ENCODE measurements around the gene IL15RA. TPM values are rescaled to one million over a fixed set of nuclear protein-coding genes. Genes with fewer than 3 reads are reported as not detected.

IL15RA gene
- total and polyA plus RNA-seq, 4 donors = 0.81 to 2.1 (median 0.87) TPM

DNA sequence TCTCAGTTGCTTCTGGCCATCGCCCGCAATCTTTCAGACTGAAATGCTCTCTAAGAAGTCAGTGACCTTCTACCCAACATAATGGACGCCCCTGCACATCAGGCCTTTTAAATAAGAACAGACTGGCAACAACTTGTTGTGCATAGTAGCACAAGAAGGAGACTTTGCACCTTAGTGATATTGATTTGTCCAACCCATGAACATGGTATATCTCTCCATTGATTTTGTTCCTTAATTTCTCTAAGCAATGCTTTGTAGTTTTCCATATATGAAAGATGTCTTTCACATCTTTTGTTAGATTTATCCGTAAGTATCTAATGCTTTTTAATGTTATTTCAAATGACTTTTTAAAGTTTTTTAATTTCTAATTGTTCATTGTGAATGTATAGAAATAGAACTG is 4.3 kb downstream of the IL15RA start:
- H3K27ac ChIP-seq (ENCODE audit: low read depth, low read length) = no peak overlapping the region
- no peak for DNase-seq (ENCODE audit: low read depth in 4 of 6, low spot score in 6 of 6)
- H3K4me3 ChIP-seq (ENCODE audit: low read depth, low read length) = no peak overlapping the region
- H3K36me3 ChIP-seq (ENCODE audit: control insufficient read depth, insufficient read depth, low read length) = no peaks in the 10 kb centered on the region
- no peaks in the 10 kb centered on the region for H3K9me3 ChIP-seq (ENCODE audit: control insufficient read depth, insufficient read depth, low read length)
- peaks cover 19% of the 10 kb centered on the region for H3K27me3 ChIP-seq (ENCODE audit: control insufficient read depth, insufficient read depth, low read length)
- peaks cover 7% of the 10 kb centered on the region for H3K4me1 ChIP-seq (ENCODE audit: control insufficient read depth, insufficient read depth, low read length)
- 100% methylated on average over 2 of the region's 4 CpGs for WGBS (ENCODE audit: insufficient coverage)

GRCh38 chr10:5971886-5972285 is 5.5 kb downstream of the IL15RA start:
- no peak for DNase-seq (ENCODE audit: low read depth in 4 of 6, low spot score in 6 of 6)
- H3K27me3 ChIP-seq (ENCODE audit: control insufficient read depth, insufficient read depth, low read length) = peaks cover 13% of the 10 kb centered on the region
- H3K4me1 ChIP-seq (ENCODE audit: control insufficient read depth, insufficient read depth, low read length) = peaks cover 4% of the 10 kb centered on the region
- WGBS (ENCODE audit: insufficient coverage) = 81% methylated on average over 3 of the region's 4 CpGs
- H3K9me3 ChIP-seq (ENCODE audit: control insufficient read depth, insufficient read depth, low read length) = no peaks in the 10 kb centered on the region
- H3K36me3 ChIP-seq (ENCODE audit: control insufficient read depth, insufficient read depth, low read length) = no peaks in the 10 kb centered on the region
- no peak overlapping the region for H3K4me3 ChIP-seq (ENCODE audit: low read depth, low read length)
- no peak overlapping the region for H3K27ac ChIP-seq (ENCODE audit: low read depth, low read length)

DNA sequence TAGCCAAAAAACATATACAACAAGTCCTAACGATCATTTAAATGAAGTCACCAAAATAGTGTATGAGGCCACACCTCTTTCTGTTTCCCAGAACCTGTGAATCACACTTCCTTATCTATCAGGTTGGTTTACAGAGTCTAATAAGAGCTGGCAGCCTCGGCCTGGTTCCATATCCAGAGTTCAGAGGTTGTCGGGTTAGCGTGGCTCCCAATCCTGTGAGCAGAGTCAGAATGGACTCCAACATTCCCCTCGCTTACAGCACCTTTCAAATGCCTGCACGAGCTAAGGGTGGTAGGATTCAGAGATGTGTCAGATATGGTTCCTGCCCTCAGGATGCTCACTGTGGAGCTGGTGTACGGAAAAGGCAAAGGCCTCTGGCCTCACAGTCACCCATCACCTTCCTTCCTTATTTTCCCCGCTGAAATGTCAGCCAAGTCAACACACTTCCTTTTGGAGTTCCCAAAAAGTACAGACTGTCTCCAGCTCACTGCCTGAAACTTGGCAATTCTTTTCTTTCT is 6.0 kb downstream of the IL15RA start:
- DNase-seq (ENCODE audit: low read depth in 4 of 6, low spot score in 6 of 6) = no peak
- no peak overlapping the region for H3K27ac ChIP-seq (ENCODE audit: low read depth, low read length)

DNA sequence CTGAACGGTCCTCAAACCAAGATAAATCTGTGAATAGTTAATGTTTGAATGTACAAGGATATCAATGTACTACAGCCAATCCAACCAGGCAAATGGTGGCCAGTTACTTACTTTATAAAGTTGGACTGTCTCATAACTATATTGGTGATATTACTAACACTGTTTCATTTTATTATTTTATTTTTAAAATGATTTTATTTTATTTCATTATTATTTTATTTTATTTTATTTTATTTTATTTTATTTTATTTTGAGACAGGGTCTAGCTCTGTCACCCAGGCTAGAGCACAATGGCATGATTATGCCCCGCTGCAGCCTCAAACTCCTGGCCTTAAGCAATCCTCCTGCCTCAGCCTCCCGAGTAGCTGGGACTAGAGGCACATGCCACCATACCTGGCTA is 6.8 kb downstream of the IL15RA start:
- H3K27me3 ChIP-seq (ENCODE audit: control insufficient read depth, insufficient read depth, low read length) = peaks cover 2% of the 10 kb centered on the region
- no peak overlapping the region for H3K27ac ChIP-seq (ENCODE audit: low read depth, low read length)
- no peak for DNase-seq (ENCODE audit: low read depth in 4 of 6, low spot score in 6 of 6)
- H3K9me3 ChIP-seq (ENCODE audit: control insufficient read depth, insufficient read depth, low read length) = no peaks in the 10 kb centered on the region
- no peaks in the 10 kb centered on the region for H3K36me3 ChIP-seq (ENCODE audit: control insufficient read depth, insufficient read depth, low read length)
- H3K4me1 ChIP-seq (ENCODE audit: control insufficient read depth, insufficient read depth, low read length) = no peaks in the 10 kb centered on the region
- no peak overlapping the region for H3K4me3 ChIP-seq (ENCODE audit: low read depth, low read length)
- 100% methylated on average over 2 of the region's 3 CpGs for WGBS (ENCODE audit: insufficient coverage)

More for the DNA sequence above, 6.0 kb downstream of the IL15RA start:
- Histone ChIP-seq H3K36me3 (ENCODE audit: control insufficient read depth, insufficient read depth, low read length) (no peaks in the 10 kb centered on the region), H3K4me3 (ENCODE audit: low read depth, low read length) (no peak overlapping the region), H3K4me1 (ENCODE audit: control insufficient read depth, insufficient read depth, low read length) (no peaks in the 10 kb centered on the region), H3K9me3 (ENCODE audit: control insufficient read depth, insufficient read depth, low read length) (no peaks in the 10 kb centered on the region), H3K27me3 (ENCODE audit: control insufficient read depth, insufficient read depth, low read length) (peaks cover 7% of the 10 kb centered on the region)
- 92% methylated on average over 4 of the region's 8 CpGs for WGBS (ENCODE audit: insufficient coverage)

DNA sequence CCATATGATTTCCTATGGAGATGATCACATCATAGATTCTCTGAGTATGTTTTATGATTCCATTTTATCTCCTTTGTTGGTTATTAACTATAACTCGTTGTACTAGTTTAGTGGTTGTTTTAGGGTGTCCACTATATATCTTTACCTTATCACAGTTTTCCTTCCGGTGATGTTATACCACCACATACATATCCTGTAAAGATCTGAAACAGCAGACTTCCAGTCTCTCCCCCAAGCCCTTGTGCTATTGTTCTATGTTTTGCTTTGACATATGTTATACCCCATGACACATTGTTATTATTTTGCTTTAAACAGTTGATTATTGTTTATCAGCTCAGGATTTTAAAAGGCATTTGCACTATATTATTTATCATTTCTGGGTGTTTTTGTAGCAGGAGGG is 7.3 kb downstream of the IL15RA start:
- DNase-seq (ENCODE audit: low read depth in 4 of 6, low spot score in 6 of 6) = no peak
- Histone ChIP-seq H3K4me3 (ENCODE audit: low read depth, low read length) (no peak overlapping the region), H3K4me1 (ENCODE audit: control insufficient read depth, insufficient read depth, low read length) (no peaks in the 10 kb centered on the region), H3K36me3 (ENCODE audit: control insufficient read depth, insufficient read depth, low read length) (no peaks in the 10 kb centered on the region), H3K27me3 (ENCODE audit: control insufficient read depth, insufficient read depth, low read length) (no peaks in the 10 kb centered on the region), H3K9me3 (ENCODE audit: control insufficient read depth, insufficient read depth, low read length) (no peaks in the 10 kb centered on the region), H3K27ac (ENCODE audit: low read depth, low read length) (no peak overlapping the region)
- no CpG with 5 or more reads among the region's 2 CpGs for WGBS (ENCODE audit: insufficient coverage)

GRCh38 chr10:5968681-5969453 is 8.5 kb downstream of the IL15RA start:
- H3K9me3 ChIP-seq (ENCODE audit: control insufficient read depth, insufficient read depth, low read length) = no peaks in the 10 kb centered on the region
- no peaks in the 10 kb centered on the region for H3K27me3 ChIP-seq (ENCODE audit: control insufficient read depth, insufficient read depth, low read length)
- no peak overlapping the region for H3K4me3 ChIP-seq (ENCODE audit: low read depth, low read length)
- no peaks in the 10 kb centered on the region for H3K4me1 ChIP-seq (ENCODE audit: control insufficient read depth, insufficient read depth, low read length)
- no peak overlapping the region for H3K27ac ChIP-seq (ENCODE audit: low read depth, low read length)
- WGBS (ENCODE audit: insufficient coverage) = 90% methylated on average over 5 of the region's 9 CpGs
- DNase-seq (ENCODE audit: low read depth in 4 of 6, low spot score in 6 of 6) = peak in 1 of 6 donors; percentile 6
- H3K36me3 ChIP-seq (ENCODE audit: control insufficient read depth, insufficient read depth, low read length) = no peaks in the 10 kb centered on the region

- no peaks in the 10 kb centered on the region for H3K4me1 ChIP-seq (ENCODE audit: control insufficient read depth, insufficient read depth, low read length)
- no peaks in the 10 kb centered on the region for H3K9me3 ChIP-seq (ENCODE audit: control insufficient read depth, insufficient read depth, low read length)
- H3K36me3 ChIP-seq (ENCODE audit: control insufficient read depth, insufficient read depth, low read length) = no peaks in the 10 kb centered on the region
- no peak overlapping the region for H3K4me3 ChIP-seq (ENCODE audit: low read depth, low read length)
- no peaks in the 10 kb centered on the region for H3K27me3 ChIP-seq (ENCODE audit: control insufficient read depth, insufficient read depth, low read length)
- no peak overlapping the region for H3K27ac ChIP-seq (ENCODE audit: low read depth, low read length)
- WGBS (ENCODE audit: insufficient coverage) = no CpG with 5 or more reads among the region's 5 CpGs
- DNase-seq (ENCODE audit: low read depth in 4 of 6, low spot score in 6 of 6) = peak in 2 of 6 donors; percentile 23 to 73
These were observed 9.2 kb downstream of the IL15RA start for GRCh38 chr10:5968037-5968680.

DNA sequence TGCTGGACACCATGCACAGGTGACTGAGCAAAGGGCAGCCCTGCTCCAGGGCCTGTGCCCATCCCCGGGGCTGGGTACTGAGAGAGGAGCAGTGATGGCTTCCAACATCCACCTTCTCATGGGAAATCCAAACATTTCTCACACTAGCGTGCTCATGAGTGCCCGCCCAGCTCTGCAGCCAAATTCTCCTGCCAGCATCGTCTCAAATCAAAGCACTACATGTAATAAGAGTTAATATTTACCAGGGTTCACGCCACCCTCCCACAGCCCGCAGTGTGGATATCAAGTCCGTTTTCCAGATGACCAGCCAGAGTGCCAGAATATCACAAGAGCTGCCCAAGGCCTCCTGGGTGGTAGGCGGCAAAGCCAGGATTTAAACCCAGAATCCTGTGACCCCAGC is 12.1 kb downstream of the IL15RA start:
- Histone ChIP-seq H3K4me3 (ENCODE audit: low read depth, low read length) (no peak overlapping the region), H3K4me1 (ENCODE audit: control insufficient read depth, insufficient read depth, low read length) (no peaks in the 10 kb centered on the region), H3K27me3 (ENCODE audit: control insufficient read depth, insufficient read depth, low read length) (no peaks in the 10 kb centered on the region), H3K9me3 (ENCODE audit: control insufficient read depth, insufficient read depth, low read length) (no peaks in the 10 kb centered on the region), H3K27ac (ENCODE audit: low read depth, low read length) (no peak overlapping the region), H3K36me3 (ENCODE audit: control insufficient read depth, insufficient read depth, low read length) (no peaks in the 10 kb centered on the region)
- WGBS (ENCODE audit: insufficient coverage) = 96% methylated on average over 7 of the region's 8 CpGs
- no peak for DNase-seq (ENCODE audit: low read depth in 4 of 6, low spot score in 6 of 6)

- Histone ChIP-seq H3K4me3 (ENCODE audit: low read depth, low read length) (no peak overlapping the region), H3K36me3 (ENCODE audit: control insufficient read depth, insufficient read depth, low read length) (no peaks in the 10 kb centered on the region), H3K27ac (ENCODE audit: low read depth, low read length) (no peak overlapping the region), H3K9me3 (ENCODE audit: control insufficient read depth, insufficient read depth, low read length) (no peaks in the 10 kb centered on the region), H3K4me1 (ENCODE audit: control insufficient read depth, insufficient read depth, low read length) (no peaks in the 10 kb centered on the region), H3K27me3 (ENCODE audit: control insufficient read depth, insufficient read depth, low read length) (no peaks in the 10 kb centered on the region)
- WGBS (ENCODE audit: insufficient coverage) = 84% methylated on average over 9 of the region's 13 CpGs
- no peak for DNase-seq (ENCODE audit: low read depth in 4 of 6, low spot score in 6 of 6)
These were observed 12.6 kb downstream of the IL15RA start for GRCh38 chr10:5964736-5965135.

GRCh38 chr10:5963591-5963990 is 13.8 kb downstream of the IL15RA start:
- Histone ChIP-seq H3K27me3 (ENCODE audit: control insufficient read depth, insufficient read depth, low read length) (no peaks in the 10 kb centered on the region), H3K4me1 (ENCODE audit: control insufficient read depth, insufficient read depth, low read length) (no peaks in the 10 kb centered on the region), H3K4me3 (ENCODE audit: low read depth, low read length) (no peak overlapping the region), H3K36me3 (ENCODE audit: control insufficient read depth, insufficient read depth, low read length) (no peaks in the 10 kb centered on the region), H3K9me3 (ENCODE audit: control insufficient read depth, insufficient read depth, low read length) (no peaks in the 10 kb centered on the region), H3K27ac (ENCODE audit: low read depth, low read length) (no peak overlapping the region)
- no peak for DNase-seq (ENCODE audit: low read depth in 4 of 6, low spot score in 6 of 6)
- WGBS (ENCODE audit: insufficient coverage) = 86% methylated on average over 7 of the region's 10 CpGs

Measured in spinal cord (tissue), 10 donors.